T-helper 1 cell treated with Interleukin-12 subunit alpha and Interleukin-12 subunit beta and Interleukin-4 antibody, amounts not matched to agents 30 ng/mL and 1 ng/mL, for 36 hours (primary cell): ENCODE results near the gene SLC6A20. TPM values are rescaled to one million over a fixed set of nuclear protein-coding genes. Genes with fewer than 3 reads are reported as not detected.

Experiments
- intact Hi-C: fragments of 100-400 bp; cut with micrococcal nuclease; formaldehyde crosslinking; loops from one replicate; pipeline ENCODE4 v1.15.1; 2024
- total RNA-seq: library from RNA; stranded (reverse); gene quantifications from 2 replicates; pipeline ENCODE4 v1.2.3, GENCODE V29; 2022

The SLC6A20 gene
- total RNA-seq, 1 donor from 2014 or later, result not detected

DNA sequence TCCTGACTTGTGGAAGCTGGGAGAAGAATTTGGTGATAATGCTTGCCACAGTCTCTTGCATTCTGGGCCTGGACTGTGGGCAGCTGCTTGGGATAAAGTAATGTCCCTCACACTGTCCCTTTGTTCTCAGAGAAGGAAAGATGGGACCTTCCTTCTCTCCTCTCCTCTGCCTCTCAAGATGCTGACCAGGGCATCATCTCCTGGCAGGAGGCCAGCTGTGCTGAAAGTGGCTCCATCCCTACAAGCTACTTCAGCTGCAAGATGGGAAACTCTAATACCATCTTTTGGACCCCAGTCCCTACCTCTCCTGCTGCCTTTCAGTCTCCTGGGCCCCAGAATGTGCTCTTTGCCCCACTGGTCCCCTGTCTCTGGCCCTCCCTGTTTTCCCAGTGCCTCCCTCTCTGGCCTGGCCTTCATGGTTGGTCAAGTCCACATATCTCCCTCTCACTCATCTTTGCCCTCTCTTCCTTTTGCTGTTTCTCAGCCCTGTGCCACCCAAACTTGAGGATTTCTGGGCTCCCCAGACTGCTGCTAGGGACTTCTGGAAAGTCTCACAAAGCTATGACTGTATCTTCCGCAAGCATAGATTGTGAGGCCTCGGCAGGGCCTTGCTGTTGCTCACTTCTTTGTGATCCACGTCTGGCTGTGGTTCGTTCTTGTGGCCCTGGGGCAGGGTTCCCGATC lies 7.1 kb upstream of the SLC6A20 start:
- intact Hi-C loops, result no loop called here

DNA sequence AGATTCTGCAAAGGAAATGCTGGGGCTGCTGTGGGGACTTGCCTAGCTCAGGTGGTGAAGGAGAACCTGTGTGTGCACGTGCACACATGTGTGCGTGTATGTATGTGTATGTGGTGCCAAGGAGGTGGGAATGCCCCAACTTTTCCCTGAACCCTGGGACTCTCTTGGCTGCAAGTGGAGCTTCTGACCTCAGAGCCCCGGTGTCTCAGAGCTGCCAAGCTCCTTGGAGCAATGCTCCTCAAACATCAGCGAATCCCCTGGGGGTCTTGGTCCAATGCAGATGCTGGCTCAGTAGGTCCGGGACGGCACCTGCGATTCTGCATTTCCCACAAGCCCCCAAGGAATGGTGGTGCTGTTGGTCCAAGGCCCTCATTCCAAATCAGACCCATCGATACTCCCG lies 5.8 kb upstream of the SLC6A20 start:
- intact Hi-C loops, result no loop called here

DNA sequence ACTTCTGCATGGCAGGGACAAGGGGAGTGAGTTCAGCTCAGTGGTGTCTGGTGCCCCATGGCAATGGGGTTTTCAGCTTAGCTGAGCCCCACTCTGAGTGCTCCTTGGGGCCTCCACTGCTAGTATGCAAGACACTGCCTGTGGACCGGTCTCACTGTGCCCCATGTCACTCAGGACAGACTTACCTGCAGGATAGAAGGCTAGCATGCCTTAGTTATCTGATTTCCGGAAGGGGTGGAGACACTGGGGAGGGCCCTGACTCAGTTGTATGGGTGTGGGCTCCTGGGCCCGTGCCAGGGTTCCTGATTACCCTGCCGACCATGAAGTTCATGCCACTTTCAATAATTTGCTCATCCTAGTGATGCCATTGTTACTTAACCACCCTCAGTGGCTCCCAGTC lies 4.3 kb upstream of the SLC6A20 start:
- intact Hi-C loops, result no loop called here

DNA sequence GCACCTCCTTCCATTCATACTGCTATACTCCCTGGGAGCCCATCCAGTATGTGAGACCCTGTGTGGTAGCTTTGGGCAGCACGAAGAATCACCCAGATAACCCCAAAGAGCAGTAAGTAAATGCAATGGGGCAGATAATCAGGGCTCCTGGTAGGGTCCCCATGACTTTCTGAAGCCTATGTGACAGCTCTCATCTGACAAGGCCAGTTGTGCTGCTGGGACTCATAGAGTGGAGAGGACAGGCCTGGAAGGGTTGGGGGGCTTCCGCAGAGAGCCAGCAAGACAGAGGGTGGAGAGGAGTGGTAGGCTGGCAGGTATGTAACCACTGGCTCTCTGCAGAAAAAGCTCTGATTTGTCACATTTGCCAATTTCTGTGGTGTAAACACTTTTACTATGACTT lies 3.2 kb upstream of the SLC6A20 start:
- intact Hi-C loops, result loop anchor here (5.0 kb wide), 1 partner anchor 43 kb away; the partner anchor contains the start of gene LZTFL1

DNA sequence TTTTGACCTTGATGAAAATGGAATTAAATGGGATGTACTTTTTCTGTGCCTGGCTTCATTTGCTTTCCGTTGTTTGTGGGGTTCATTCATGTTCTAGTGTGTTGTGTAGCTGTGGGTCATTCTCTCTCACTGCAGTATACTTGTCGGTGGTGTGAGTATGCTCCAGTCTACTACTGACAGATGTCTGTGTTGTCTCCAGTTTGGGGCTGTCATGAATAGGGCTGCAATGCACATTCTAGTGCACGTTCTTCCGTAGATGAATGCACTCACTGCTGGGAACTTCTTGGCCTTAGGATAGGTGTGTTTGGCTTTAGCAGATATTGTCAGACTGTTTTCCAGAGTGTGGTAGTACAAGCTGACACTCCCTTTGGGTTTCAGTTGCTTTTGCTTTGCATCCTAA lies 1.7 kb upstream of the SLC6A20 start:
- intact Hi-C loops, result loop anchor here (5.0 kb wide), 1 partner anchor 44 kb away; the partner anchor contains the start of gene LZTFL1

DNA sequence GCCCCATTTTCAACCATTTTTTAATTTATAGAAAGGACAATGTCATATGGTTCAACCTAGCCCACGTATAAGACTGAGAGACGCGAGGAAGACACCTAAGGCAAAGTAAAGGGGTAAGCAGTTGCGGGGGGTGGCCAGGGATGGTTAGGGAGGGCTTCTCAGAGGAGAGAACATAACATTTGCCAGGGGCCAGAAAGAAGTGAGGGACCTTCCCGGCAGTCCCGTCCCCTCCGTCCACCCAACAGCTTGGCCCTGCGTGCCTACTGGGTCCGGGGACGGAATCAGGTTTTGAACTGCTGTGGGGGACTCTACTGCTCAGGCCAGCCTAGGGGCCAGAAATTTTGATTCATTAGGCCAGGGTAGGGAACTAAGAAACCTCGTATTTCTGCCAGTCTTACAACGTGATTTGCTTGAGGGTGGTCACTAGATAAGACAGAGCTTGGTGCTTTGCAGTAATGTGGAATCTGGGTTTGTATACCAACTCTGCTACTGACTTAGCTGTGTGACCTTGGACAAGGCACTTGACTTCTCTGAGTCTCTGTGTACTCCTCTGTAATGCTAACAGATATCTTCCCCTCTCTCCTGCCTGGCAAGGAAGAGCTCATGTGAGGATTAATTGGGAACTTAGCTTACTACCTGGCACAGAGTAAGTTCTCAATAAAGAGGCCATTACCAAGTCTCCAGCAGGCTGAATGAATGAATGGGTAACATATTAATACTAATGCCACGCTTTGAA lies 734 bp upstream of the SLC6A20 start:
- intact Hi-C loops, result loop anchor here (5.0 kb wide), 1 partner anchor 45 kb away; the partner anchor contains the start of gene LZTFL1

DNA sequence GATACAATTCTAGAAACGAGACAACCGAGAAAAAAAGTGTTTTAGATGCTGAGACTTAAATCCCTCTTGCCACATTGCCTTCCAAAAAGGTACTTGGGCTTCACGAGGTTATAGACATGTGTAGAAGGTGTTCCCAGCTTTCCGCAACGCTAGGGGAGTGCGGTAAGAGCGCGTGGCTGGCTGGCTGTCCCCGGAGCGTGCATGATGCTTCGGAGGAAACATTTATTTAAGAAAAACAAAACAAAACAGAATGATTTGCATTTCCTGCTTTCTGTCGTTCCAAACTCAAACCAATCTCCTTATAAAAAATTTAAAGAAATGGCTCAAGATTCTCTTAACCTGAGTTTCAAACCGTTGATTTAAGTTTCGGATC lies 841 bp downstream of the SLC6A20 start:
- intact Hi-C loops, result loop anchor here (5.0 kb wide), 1 partner anchor 47 kb away; the partner anchor contains the start of gene LZTFL1

DNA sequence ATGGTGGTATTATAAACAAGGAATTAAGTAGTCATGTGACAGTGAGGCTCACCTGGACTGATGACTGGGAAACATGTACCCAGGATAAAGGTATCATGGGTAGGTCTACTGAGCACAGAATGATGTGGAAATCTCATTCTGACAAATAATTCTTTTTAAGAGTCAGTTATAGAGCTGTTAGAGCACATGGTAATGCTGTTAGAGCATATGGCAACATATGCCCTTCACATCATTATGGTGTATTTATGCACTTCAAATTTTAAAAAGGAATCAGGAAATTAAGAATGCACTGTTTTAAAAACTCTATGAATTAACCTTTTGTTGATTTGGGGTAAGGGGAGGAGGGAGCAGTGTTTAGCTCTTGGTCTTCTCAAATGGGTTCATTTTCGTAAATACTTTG lies 1.7 kb downstream of the SLC6A20 start:
- intact Hi-C loops, result loop anchor here (5.0 kb wide), 1 partner anchor 48 kb away; the partner anchor contains the start of gene LZTFL1

DNA sequence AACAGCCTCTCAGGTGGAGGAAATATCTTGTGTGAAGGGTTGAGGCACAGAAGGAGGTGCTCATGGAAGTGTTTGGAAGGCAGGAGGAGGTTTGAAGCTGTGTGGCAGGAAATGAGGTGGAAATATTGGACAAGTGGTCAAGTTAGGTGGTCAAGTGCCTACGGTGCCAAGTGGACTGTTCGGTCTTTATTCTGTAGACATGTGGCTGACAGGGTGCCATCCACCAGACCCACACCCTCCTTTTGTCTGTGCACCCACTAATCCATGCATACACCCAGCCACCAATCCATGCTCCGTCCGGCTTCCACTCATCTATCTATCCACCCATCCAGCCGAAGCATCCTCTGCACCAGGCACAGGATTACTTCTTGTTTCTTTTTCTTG lies 2.2 kb downstream of the SLC6A20 start:
- intact Hi-C loops, result no loop called here

DNA sequence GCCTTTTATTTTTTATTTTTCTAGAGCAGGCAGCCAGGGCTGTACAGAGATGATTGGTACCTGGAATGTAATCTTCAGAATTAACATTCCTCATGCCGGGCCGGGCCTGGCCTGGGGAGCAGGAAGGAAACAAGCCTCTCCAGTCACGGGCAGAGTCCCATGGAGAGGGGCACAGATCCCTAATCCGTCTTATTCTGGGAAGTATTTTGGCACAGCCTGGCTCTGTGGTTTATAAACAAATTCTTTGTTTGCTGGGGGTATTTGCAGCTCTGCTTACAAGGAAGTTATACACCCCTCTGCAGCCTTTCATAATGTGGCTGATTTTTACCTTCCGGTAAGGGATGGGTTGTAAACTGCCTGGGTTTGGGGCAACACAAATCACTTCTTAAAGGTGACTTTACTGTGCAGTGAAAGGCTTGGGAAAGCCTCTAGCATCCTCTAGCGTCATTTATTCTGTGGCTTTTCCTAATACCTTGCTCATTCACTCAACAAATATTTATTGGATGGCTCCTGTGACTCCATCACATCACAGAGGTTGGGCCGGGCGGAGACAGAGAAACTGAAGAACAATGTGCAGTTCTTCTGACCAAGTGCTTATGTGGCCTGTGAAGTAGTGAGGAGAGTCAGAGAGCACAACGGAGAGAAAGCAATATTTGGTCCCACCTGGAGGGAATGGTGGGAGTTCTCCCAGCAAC lies 2.7 kb downstream of the SLC6A20 start:
- intact Hi-C loops, result no loop called here

DNA sequence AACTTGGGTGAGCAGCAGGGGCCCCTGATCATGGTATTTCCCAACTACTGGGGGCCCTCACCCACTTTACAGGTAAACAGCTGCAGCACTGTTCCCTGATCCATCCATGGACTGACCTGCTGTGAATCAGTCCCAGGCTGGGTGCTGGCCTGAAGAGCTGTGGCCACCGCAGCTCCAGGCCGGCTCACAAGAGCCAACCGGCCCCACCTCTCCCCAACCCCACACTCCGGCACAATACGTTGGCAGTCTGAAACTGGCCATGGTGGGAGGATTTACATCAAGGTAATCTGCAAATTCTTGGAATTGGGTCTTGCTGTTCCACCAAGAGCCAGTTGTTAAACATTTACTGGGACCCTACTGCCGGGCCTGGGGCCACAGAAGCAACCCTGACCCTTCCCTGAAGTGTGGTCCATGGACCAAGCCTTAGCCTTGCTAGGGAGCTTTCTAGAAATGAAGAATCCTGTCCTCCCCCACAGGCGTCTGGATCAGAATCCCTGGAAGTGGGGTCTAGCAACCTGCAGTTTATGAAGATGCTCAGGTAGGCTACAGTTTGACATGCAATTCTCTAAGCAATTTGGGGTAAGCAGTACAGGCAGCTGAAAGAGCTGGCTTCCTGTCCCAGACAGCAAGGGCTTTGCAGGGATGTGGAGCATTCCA lies 3.7 kb downstream of the SLC6A20 start:
- intact Hi-C loops, result no loop called here

DNA sequence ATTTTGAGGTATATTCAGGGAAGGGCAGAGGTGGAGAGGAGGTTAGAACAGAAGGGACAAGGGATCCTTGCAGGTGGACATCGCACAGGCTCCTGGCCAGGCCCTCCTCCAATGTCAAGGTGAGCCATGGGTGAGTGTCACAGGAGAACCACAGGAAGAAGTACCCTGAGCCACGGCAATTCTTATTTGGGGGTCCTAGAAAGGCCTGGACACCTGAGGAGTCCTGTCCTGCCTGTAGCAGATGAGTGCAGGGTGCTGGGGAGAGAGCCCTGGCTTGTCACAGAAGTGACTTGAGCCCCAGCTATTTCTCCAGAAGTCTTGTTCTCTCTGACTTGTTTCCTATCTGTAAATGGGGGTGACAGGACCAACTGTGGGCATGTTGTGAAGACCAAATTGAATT lies 4.3 kb downstream of the SLC6A20 start:
- intact Hi-C loops, result no loop called here

DNA sequence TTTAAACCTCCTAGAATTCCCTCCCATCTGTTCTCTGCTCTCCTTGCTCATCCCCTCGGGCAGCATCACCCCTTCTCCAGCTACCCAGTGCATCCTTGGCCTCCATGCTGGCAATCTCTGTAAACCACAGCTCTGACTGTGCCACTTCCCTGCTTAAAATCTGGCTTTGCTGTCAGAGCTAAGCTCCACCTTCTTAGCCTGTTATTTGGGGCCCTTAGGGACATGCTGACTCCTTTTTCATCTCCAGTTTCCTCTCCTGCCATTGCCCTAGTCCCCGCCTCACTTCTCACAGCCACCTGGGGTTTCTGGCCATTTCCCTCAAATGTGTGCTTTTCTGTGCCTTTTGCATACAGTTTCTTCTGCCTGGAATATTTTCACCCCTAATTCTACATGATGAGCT lies 5.7 kb downstream of the SLC6A20 start:
- intact Hi-C loops, result no loop called here

DNA sequence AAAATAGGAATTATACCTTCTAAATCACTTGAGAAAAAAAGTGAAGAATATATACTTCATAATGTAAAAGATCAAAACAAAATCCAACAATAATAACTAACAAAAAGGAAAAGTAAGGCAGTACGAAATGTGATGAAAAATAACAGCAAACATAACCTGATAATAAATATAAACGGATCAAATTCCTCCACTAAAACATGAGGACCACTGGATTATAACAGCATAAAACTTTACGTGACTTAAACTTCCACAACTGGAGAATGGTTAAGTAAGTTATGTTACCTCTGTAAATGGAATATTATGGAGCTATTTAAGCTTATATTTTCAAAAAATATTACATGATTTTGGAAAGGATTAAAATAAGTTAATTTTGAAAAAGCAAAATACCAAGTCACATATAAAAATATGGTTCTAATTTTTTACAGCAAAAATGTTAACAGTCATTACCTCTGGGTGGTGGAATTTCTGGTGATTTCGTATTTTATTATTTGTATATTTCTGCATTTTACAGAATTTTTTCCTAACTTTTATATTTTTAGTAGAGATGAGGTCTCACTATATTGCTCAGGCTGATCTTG lies 7.0 kb downstream of the SLC6A20 start:
- intact Hi-C loops, result no loop called here

DNA sequence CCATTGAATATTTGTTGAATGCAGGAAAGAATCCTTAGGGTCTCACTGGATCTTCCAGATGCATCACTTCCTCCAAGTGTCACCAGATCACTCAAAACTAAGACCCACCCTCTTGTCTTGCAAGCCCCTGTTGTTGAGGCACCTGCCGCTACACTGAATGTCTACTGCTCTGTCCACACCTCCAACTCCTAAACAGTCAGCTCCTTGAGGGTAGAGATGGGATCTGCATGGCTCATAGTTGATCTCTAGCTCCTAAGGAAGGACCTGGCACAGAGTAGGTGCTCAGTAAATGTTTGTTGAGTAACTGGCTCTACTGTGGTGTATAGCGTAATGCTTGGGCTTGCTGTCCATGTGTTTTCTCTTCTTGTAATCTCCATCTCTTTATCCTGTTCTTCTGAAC lies 8.8 kb downstream of the SLC6A20 start:
- intact Hi-C loops, result no loop called here

DNA sequence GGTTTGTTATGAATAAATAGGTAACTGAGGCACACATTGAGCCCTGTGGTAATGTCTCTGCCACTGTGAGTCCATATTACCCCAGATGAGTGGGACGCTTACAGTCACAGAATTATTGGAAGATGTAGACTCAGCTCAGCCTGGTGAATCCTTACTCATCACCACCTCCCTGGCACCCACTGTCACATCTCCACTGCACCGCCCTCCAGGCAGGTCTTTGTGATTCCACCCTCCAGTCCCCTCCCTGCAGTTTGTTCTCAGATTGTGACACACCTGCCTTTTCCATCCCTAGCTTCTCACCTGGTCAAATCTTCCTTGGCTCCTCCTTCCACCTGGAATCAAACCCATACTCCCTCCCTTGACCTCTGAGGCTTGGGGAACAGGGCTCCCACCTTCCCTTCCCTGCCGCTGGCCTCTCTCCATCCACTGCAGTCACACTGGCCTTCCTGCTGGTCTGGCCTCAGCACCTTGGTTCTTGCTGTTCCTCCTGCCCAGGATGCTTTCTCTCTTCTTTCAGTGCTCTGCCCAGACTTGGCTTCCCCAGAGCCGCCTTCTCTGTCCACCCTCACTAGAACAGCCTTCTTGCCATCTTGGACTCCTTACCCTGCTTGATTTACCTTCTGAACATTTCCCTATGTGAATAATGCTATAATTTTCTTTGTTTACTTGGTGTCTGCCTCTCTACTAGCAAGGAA lies 9.4 kb downstream of the SLC6A20 start:
- intact Hi-C loops, result no loop called here

DNA sequence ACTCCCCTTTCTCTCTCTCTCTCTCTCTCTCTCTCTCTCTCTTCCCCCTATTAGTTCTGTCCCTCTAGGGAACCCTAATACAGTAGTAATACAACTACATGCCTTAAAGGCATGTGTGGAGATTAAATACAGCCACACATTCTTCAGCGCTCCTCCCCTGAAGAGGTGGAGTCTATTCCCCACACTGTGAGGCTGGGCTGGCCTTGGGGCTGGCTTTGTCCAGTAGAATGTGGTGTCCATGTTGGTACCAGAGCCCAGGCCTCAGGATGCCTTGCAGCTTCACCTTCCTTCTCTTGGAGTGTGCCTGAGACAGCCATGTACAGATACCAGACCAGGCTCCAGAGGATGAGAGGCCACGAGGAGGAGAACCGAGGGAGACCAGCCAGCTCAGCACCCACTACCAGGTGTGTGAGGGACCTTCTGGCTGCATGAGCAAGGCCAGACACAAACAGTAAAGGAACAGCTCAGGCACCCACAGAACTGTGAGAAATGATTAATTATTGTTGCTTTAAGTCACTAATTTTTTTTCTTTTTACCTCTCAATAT lies 10.7 kb downstream of the SLC6A20 start:
- intact Hi-C loops, result no loop called here

DNA sequence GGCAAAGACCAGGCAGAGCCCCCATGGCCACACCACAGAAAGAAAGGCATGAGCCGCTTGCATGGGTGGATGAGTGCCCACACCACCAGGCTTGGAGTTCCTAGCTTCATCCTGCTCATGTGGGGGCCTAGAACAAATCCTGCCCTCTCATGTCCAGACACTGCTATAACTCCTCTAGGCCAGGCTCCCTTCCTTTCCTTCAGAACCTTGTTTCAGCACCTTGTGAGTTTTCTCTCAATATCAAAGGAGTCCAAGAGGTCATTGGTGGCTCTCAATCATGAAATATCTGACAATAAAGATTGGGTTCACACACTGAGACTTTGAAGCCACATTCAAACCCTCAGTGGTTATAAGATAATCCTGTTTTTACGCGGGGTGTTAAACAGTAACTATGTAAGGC lies 12.7 kb downstream of the SLC6A20 start:
- intact Hi-C loops, result no loop called here

DNA sequence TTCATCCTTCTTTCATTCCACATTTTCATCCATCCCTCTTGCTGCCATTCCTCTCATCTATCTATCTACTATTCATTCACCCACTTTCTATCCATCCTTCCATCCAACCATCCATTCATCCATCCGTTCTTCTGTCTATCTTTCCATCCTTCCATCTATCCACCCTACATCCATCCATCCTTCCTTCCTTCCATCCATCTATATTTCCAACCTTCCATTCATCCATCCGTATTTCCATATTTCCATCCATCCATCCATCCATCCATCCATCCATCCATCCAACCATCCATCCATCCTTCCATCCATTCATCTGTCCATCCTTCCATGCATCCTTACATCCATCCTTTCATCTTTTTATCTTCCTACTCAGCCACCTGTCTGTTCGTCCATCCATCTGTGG lies 14.0 kb downstream of the SLC6A20 start:
- intact Hi-C loops, result no loop called here

DNA sequence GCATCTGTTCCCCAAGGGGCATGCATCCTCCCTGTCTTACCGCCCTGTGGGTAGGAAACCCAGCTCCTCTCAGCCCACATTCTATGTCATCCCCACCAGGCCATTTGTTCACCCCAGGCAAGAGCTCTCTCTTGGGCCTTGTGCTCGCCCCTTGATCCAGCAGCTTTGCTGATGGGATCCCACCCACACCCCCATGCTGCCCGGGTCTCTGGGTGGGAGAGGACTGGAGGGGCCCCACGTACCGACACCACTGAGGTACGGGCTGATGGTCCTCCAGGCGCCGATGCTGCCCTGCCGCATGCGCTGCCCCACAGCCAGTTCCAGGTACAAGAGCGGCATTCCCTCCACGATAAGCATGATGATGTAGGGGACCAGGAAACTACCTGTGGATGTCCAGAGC lies 14.5 kb downstream of the SLC6A20 start:
- intact Hi-C loops, result no loop called here
